Lower leg skin (tissue), 4 donors: ENCODE data around the gene ASIC4. TPM values are rescaled to one million over a fixed set of nuclear protein-coding genes. Genes with fewer than 3 reads are reported as not detected.

Source experiments
- DNase-seq, 2 donors: peaks; one replicate each; pipeline ENCODE4 v3.0.0-alpha.2; 2019; ENCODE audit warnings: low spot score in 2 of 2
- H3K4me3 ChIP-seq: fragments of 200-600 bp; sonication (generic); 2 replicates; pipeline ENCODE4 v1.5.1; 2017; ENCODE audit warnings: mild to moderate bottlenecking, low read depth; ENCODE audit not compliant: poor library complexity, severe bottlenecking
- CTCF ChIP-seq, 3 donors: fragments of 450-650 bp; IDR thresholded peaks; one replicate each; pipeline ENCODE4 v1.5.1; 2016; ENCODE audit warnings: antibody characterized with exemption in 3 of 3, mild to moderate bottlenecking in 3 of 3, moderate library complexity in 2 of 3
- POLR2A ChIP-seq, 2 donors: fragments of 450-650 bp; IDR thresholded peaks; one replicate each; pipeline ENCODE4 v1.6.1; 2016 to 2017; ENCODE audit warnings: antibody characterized with exemption in 2 of 2, mild to moderate bottlenecking in 1 of 2, moderate library complexity in 1 of 2
- whole genome bisulfite sequencing, 2 donors: methylation state at CpG; one replicate each; pipeline ENCODE4 v1.1.5; 2018; 5-methylcytosine and 5-hydroxymethylcytosine counted together
- intact Hi-C: fragments of 100-400 bp; cut with DNase I; formaldehyde crosslinking; loops from one replicate; pipeline ENCODE4 v1.15.0; 2023; ENCODE audit warnings: low total_unique reads
- total RNA-seq, 4 donors: library from RNA; depleted of rRNA; stranded (reverse); fragments of >200 nt; gene quantifications; one replicate each; pipeline ENCODE4 v1.1.0, GENCODE V29; 2016

The ASIC4 gene
- total RNA-seq, 4 donors from 2014 or later, result 0.26 TPM; not detected in 3

- DNase-seq, result no peak
- 80 to 87% methylated on average over 12 of the region's 12 CpGs for WGBS, 2 donors
- intact Hi-C loops, result loop anchor here (10.0 kb wide), 1 partner anchor 81 kb away; no protein-coding TSS in a partner anchor
- TF ChIP-seq POLR2A (IDR thresholded peaks at IDR 0.05), result no peak
- no peak overlapping the region for H3K4me3 ChIP-seq
These were observed 39.2 kb downstream of the ASIC4 start for GRCh38 chr2:219553463-219553963.

DNA sequence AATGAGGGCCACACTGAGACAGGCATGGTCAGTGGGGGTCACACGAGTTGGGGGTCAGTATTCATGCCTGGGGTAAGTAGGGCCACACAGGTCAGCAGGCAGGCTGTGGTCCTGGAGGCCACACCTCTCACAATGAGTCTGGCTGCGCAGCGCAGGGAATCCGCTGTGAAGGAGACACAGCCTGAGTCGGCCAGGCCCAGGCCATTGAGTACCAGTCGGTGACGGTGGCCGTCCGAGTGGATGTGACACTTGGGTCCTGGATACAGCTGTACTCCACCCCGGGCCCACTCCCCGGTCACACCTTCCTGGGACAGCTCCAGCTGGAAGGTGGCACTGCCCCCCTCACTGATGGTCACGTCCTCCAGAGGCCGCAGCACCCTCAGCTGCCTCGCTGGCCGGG, 40.1 kb downstream of the ASIC4 start:
- intact Hi-C loops, result loop anchor here (10.0 kb wide), 1 partner anchor 80 kb away; no protein-coding TSS in a partner anchor
- 87 to 93% methylated on average over 8 to 13 of the region's 15 CpGs for WGBS, 2 donors
- no peak for DNase-seq
- no peak overlapping the region for H3K4me3 ChIP-seq
- TF ChIP-seq CTCF (IDR thresholded peaks at IDR 0.05) (no peak), POLR2A (IDR thresholded peaks at IDR 0.05) (no peak)

- H3K4me3 ChIP-seq, result no peak overlapping the region
- TF ChIP-seq CTCF (IDR thresholded peaks at IDR 0.05) (no peak), POLR2A (IDR thresholded peaks at IDR 0.05) (no peak)
- no peak for DNase-seq
- intact Hi-C loops, result loop anchor here (10.0 kb wide), 1 partner anchor 79 kb away; no protein-coding TSS in a partner anchor
- WGBS, 2 donors, result 95 to 97% methylated on average over 15 to 20 of the region's 20 CpGs
These were observed 41.7 kb downstream of the ASIC4 start for GRCh38 chr2:219555956-219556355.

GRCh38 chr2:219556413-219556812, 42.1 kb downstream of the ASIC4 start:
- no peak for DNase-seq
- WGBS, 2 donors, result 93% methylated on average over 15 to 19 of the region's 19 CpGs
- intact Hi-C loops, result loop anchor here (10.0 kb wide), 1 partner anchor 78 kb away; no protein-coding TSS in a partner anchor
- no peak for TF ChIP-seq POLR2A (IDR thresholded peaks at IDR 0.05)
- TF ChIP-seq CTCF (IDR thresholded peaks at IDR 0.05), result no peak
- H3K4me3 ChIP-seq, result no peak overlapping the region

- H3K4me3 ChIP-seq, result no peak overlapping the region
- no peak for TF ChIP-seq CTCF (IDR thresholded peaks at IDR 0.05)
- TF ChIP-seq POLR2A (IDR thresholded peaks at IDR 0.05), result no peak
- intact Hi-C loops, result loop anchor here (10.0 kb wide), 1 partner anchor 77 kb away; no protein-coding TSS in a partner anchor
- DNase-seq, result no peak
- WGBS, 2 donors, result 93 to 94% methylated on average over 21 of the region's 21 CpGs
These were observed 43.0 kb downstream of the ASIC4 start for GRCh38 chr2:219557320-219557719.

- no peak for DNase-seq
- intact Hi-C loops, result loop anchor here (10.0 kb wide), 1 partner anchor 77 kb away; no protein-coding TSS in a partner anchor
- no peak for TF ChIP-seq CTCF (IDR thresholded peaks at IDR 0.05)
- no peak for TF ChIP-seq POLR2A (IDR thresholded peaks at IDR 0.05)
- WGBS, 2 donors, result 92 to 98% methylated on average over 8 to 10 of the region's 25 CpGs
- no peak overlapping the region for H3K4me3 ChIP-seq
These were observed 43.8 kb downstream of the ASIC4 start for GRCh38 chr2:219557791-219558785.
